HG03378 (cell line): Measurements from ENCODE around the gene TTLL8.

Source experiments
- ATAC-seq: cut with Tn5 transposase; IDR thresholded peaks from one replicate; pipeline ENCODE4 v1.9.1; 2021; ENCODE audit warnings: mild to moderate bottlenecking, moderate library complexity; ENCODE audit not compliant: unreplicated experiment

The TTLL8 gene

DNA sequence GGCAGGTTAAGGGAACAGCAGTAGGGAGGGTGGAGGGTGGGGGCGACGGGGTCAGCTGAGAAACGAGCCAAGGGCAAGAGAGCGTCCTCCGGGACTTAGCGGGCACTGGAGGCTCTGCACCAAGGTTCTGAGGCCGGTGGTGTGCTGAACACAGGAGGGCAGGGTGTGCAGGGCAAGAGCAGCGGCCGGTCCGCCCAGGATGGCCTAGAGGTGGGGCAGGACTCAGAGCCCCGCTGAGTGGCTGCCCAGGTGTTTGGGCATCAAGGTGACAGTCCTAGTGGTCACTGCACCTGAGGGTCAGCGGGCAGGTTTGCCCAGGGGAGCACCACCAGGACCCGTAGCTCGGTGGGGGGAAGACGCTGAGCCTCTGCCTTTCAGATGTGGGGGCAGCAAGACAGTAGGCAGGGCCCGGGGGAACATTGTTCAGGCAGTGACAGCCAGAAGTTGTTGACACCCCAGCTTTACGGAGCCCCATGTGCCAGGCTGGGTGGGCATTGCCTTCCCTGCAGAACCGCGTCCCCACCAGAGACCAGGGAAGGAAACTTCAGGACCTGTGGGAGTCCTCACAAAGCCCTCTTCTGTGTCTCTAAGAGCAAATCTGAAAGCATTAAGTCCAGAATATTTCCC lies 4.5 kb upstream of the TTLL8 start:
- no peak for ATAC-seq

DNA sequence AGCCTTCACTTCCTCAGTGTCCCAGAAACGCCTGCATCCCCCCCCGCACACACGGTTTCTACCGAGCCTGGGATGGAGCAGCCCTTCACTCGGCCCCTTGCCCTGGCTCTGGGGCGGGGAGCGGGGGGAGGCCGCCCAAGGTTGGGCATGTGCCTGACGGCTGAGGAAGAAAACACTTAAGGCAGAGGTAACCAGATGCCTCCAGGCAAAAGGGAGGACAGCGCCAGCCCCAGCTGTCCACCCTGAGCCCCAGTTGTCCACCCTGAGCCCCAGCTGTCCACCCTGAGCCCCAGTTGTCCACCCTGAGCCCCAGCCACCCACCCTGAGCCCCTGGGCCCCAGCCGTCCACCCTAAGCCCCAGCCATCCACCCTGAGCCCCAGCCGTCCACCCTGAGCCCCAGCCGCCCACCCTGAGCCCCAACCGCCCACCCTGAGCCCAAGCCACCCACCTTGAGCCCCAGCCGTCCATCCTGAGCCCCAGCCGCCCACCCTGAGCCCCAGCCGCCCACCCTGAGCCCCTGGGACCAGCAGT lies 3.8 kb upstream of the TTLL8 start:
- ATAC-seq, result no peak

GRCh38 chr22:50061141-50061823 lies 3.2 kb upstream of the TTLL8 start:
- no peak for ATAC-seq

GRCh38 chr22:50060441-50061140 lies 2.5 kb upstream of the TTLL8 start:
- no peak for ATAC-seq

DNA sequence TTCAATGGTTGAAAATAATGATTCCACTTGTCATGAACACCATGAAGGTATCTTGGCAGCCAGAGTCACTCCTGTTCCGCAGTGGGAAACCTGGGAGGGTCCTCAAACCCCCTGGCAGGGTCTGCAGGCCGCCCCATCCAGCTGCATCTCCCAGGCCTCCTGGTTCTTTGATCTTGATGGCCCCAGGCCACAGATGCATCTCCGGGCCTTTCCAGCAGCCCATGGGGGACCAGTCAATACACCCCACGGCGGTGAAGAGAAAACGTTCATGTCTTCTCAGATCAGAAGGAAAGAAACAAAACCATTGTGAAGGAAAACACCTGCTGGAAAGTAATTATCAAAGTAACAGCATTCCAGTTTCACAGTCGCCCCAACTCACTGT lies 1.8 kb upstream of the TTLL8 start:
- ATAC-seq, result no peak

DNA sequence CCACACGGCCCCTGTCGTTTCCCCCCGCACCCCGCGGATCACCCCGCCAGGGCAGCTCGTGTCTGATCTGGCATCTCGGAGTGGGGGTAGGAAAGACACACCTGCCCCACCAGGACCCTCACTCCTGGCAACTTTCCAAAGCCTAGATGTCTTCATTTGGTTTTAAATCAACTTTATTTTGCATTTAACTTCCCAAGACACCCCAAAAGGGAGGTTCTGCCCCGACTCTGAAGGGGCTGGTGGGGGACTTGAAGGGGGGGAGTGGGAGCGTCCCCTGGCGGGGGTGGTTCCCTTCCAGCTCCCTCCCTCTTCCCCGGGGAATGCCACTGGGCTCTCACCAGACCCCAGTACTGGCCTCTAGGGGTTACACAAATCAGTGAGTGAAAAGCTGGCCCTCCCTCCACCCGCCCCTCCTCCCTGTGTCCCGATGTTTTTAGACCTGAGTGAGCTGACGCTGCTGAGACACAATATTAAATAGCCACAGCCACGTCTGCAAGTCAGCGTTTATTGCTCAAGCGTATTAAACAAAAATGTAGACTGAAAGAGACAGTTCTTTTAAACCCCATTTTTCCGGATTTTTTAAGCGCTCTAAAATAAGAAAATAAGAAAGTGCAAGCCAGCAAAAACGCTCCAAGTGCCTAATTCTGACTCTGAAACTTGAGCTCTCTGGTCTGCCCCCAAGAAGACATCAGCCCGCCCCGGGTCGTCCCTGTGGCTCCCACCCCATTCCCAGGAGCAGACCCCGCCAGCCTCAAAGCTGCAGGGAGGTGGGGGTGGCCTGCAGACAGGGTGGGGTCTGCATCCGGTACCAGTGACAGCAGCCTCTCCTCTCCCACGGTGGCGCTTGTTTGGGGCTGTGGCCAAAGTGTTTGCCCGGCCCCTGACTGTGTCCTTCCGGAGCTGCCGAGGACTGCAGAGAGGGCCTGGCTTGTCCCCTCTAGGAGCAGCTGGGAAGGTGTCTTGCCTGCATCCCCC lies 1.1 kb upstream of the TTLL8 start:
- ATAC-seq, result no peak

- no peak for ATAC-seq
These were observed 629 bp downstream of the TTLL8 start for GRCh38 chr22:50057278-50058060.

- ATAC-seq, result no peak
These were observed 1.7 kb downstream of the TTLL8 start for GRCh38 chr22:50056214-50056972.

DNA sequence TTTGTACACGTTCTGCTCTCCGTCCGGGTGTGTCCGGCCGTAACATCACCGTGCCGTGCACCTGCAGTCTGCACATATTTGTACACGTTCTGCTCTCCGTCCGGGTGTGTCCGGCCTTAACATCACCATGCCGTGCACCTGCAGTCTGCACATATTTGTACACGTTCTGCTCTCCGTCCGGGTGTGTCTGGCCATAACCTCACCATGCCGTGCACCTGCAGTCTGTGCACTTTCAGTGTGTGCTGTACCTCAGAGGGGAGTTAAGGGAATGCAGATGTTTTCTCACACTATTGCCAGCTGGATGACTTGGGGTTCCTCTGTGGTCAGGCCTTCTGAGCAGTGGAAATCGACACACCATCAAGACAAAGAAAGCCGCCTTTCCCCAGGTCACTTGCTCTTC lies 4.2 kb downstream of the TTLL8 start:
- ATAC-seq, result no peak

DNA sequence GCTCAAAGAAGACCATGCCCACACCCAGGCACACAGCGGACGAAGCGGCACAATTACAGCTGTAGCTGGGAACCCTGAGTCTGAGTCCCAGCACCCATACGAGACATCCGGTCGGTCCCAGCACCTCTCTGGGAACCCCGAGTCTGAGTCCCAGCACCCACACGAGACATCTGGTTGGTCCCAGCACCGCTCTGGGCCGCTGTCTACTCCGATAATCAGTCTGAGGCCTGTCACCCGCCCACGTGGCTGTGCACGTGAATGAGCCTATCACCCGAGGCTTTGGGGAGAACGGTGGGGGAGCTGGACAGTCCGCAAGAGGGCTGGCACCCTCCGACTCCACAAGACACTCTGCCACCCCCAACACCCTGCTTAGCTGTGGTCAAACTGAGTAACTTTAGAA lies 6.2 kb downstream of the TTLL8 start:
- no peak for ATAC-seq

GRCh38 chr22:50049299-50050195 lies 8.6 kb downstream of the TTLL8 start:
- ATAC-seq, result no peak

- no peak for ATAC-seq
These were observed 9.3 kb downstream of the TTLL8 start for GRCh38 chr22:50048836-50049235.

DNA sequence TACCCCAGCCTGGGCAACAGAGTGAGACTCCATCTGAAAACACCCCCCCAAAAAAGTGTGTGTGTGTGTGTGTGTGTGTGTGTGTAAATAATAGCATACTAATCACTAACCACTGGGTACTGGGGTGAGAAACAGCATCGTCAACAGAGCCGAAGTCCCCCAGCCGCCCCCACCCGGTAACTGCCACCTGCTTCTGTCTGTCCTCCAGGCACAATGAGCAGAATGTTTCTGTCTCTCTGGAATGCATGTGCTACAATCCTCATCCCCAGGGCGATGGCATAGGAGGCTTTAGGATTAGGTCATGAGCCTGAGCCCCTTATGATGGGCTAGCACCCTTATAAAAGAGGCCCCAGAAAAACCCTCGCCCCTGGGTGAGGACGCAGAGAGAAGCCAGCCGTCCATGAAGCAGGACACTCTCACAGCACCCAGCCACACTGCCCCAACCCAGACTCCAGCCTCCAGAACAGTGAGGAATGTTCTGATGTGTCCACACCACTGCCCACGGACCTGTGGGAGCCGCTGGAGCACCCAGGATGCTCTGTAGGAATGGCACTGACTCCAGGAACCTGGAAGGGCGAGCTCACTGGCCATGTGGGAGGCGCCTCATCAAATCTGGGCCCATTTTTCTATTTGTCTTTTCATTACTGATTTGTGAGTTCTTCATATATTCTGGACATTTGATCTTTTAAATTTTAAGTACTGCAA lies 9.9 kb downstream of the TTLL8 start:
- no peak for ATAC-seq

- no peak for ATAC-seq
These were observed 10.8 kb downstream of the TTLL8 start for GRCh38 chr22:50047346-50047745.

- ATAC-seq, result no peak
These were observed 11.4 kb downstream of the TTLL8 start for GRCh38 chr22:50046481-50047245.

DNA sequence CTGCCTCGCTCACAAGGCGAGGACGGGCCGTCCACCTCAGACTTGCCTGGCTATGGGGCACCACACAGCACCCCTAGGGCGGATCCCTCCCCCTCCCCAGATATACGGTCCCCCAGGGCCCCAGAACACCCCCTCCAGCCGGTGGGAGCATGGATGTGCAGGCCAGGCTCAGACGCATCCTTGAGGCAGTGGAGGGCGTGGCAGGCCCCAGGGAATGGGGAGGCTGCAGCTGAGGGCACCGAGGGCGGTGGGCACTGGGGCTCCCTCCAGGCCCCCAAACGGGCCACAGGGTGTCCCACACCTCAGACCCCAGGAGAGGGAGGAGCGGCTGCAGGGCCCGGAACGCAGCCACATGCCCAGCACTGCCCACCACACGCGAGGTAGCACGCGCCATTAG lies 12.1 kb downstream of the TTLL8 start:
- ATAC-seq, result no peak
